Breast epithelium (tissue), 3 donors: Measurements from ENCODE around the gene SEPHS2.

Experiments used
- POLR2A ChIP-seq: fragments of 450-650 bp; IDR thresholded peaks from one replicate; pipeline ENCODE4 v1.6.1; 2016; ENCODE audit warnings: antibody characterized with exemption, mild to moderate bottlenecking, moderate library complexity
- POLR2AphosphoS5 ChIP-seq, 3 donors: sonication (generic); formaldehyde crosslinking; IDR thresholded peaks; one replicate each; pipeline ENCODE4 v1.6.1; 2017; ENCODE audit warnings: antibody characterized with exemption in 3 of 3
- TF ChIP-seq, protein P1 (sequence below), 3 donors: fragments of 450-650 bp; IDR thresholded peaks; one replicate each; pipeline ENCODE4 v1.5.1; 2016 to 2017; ENCODE audit warnings: antibody characterized with exemption in 3 of 3, mild to moderate bottlenecking in 3 of 3, moderate library complexity in 3 of 3

DNA sequence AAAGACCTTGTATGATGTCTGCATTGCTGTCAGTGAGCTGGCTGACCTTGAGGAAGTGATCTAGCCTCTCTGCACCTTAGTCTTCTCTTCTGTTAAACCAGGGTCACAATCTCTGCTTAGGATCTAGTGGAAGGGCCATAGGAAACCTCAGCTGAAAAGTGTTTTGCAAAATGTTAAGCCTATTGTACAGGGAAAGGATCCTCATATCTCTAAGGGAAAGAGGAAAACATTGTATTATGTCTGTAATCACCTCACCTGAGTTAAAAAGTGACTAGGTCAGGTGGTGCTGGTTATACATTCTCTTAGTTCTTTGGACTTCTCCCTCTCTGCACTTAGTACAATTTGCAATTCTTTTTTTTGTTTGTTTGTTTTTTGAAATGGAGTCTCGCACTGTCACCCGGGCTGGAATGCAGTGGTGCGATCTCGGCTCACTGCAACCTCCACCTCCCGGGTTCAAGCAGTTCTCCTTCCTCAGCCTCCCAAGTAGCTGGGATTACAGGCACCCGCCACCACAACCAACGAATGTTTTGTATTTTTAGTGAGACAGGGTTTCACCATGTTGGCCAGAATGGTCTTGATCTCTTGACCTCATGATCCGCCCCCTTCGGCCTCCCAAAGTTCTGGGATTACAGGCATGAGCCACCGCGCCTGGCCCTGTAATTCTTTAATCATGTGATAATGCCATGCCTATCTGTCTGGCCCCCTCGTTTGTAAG is 2.0 kb upstream of the SEPHS2 start:
- TF ChIP-seq, protein P1, sequence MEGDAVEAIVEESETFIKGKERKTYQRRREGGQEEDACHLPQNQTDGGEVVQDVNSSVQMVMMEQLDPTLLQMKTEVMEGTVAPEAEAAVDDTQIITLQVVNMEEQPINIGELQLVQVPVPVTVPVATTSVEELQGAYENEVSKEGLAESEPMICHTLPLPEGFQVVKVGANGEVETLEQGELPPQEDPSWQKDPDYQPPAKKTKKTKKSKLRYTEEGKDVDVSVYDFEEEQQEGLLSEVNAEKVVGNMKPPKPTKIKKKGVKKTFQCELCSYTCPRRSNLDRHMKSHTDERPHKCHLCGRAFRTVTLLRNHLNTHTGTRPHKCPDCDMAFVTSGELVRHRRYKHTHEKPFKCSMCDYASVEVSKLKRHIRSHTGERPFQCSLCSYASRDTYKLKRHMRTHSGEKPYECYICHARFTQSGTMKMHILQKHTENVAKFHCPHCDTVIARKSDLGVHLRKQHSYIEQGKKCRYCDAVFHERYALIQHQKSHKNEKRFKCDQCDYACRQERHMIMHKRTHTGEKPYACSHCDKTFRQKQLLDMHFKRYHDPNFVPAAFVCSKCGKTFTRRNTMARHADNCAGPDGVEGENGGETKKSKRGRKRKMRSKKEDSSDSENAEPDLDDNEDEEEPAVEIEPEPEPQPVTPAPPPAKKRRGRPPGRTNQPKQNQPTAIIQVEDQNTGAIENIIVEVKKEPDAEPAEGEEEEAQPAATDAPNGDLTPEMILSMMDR (IDR thresholded peaks at IDR 0.05), result no peak
- TF ChIP-seq POLR2A, result no peak
- TF ChIP-seq POLR2AphosphoS5 (IDR thresholded peaks at IDR 0.05), result no peak
